Lower leg skin (tissue), 3 donors: ENCODE results near the gene GSK3B.

Source experiments
- POLR2A ChIP-seq, 2 donors: fragments of 450-650 bp; IDR thresholded peaks; one replicate each; pipeline ENCODE4 v1.6.1; 2016 to 2017; ENCODE audit warnings: antibody characterized with exemption in 2 of 2, mild to moderate bottlenecking in 1 of 2, moderate library complexity in 1 of 2
- TF ChIP-seq, protein P1 (sequence below), 3 donors: fragments of 450-650 bp; IDR thresholded peaks; one replicate each; pipeline ENCODE4 v1.5.1; 2016; ENCODE audit warnings: antibody characterized with exemption in 3 of 3, mild to moderate bottlenecking in 3 of 3, moderate library complexity in 2 of 3

DNA sequence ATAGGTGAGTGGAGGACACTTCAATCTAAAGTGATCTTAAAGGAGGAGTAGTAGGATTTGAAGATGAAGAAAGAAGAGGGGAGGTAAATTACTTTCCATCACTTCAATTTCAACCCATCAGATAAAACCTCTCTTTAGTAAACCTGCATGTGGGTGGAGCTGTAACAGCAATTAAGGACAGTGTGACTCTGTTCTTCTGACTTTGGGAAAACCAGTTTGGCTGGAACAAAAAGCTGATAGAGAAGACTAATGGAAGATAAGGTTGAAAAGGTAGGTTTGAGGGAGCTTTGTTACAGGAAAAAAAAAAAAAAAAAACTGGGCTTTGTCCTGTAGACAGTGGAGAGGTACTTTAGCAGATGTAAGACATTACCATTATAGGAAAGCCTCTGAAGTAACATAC is 4.5 kb upstream of the GSK3B start:
- TF ChIP-seq POLR2A (IDR thresholded peaks at IDR 0.05): no peak
- TF ChIP-seq, protein P1, sequence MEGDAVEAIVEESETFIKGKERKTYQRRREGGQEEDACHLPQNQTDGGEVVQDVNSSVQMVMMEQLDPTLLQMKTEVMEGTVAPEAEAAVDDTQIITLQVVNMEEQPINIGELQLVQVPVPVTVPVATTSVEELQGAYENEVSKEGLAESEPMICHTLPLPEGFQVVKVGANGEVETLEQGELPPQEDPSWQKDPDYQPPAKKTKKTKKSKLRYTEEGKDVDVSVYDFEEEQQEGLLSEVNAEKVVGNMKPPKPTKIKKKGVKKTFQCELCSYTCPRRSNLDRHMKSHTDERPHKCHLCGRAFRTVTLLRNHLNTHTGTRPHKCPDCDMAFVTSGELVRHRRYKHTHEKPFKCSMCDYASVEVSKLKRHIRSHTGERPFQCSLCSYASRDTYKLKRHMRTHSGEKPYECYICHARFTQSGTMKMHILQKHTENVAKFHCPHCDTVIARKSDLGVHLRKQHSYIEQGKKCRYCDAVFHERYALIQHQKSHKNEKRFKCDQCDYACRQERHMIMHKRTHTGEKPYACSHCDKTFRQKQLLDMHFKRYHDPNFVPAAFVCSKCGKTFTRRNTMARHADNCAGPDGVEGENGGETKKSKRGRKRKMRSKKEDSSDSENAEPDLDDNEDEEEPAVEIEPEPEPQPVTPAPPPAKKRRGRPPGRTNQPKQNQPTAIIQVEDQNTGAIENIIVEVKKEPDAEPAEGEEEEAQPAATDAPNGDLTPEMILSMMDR (IDR thresholded peaks at IDR 0.05): no peak
